K562 (cell line): ENCODE measurements around the gene SLCO6A1. TPM values are rescaled to one million over a fixed set of nuclear protein-coding genes. Genes with fewer than 3 reads are reported as not detected.

Experiments used
- DMBX1 ChIP-seq: fragments of 250-450 bp; sonication (Bioruptor Pico); IDR thresholded peaks from 2 replicates; pipeline ENCODE4 v1.8.0; 2022; ENCODE audit warnings: inconsistent platforms, mild to moderate bottlenecking, moderate library complexity, borderline replicate concordance
- HCFC1 ChIP-seq: IDR thresholded peaks from 2 replicates; pipeline ENCODE4 v1.6.1; 2012; ENCODE audit warnings: low read depth, low read length, improper control_type of control experiment
- MLLT1 ChIP-seq, 2 experiments: fragments of 450-650 bp; IDR thresholded peaks; 2 replicates each; pipeline ENCODE4 v1.6.1; 2016
- NR2C1 ChIP-seq, 2 experiments: fragments of 450-650 bp; IDR thresholded peaks; 2 replicates each; pipeline ENCODE4 v1.6.1; 2017; ENCODE audit warnings: mild to moderate bottlenecking in 2 of 2, antibody characterized with exemption in 1 of 2, inconsistent platforms in 1 of 2, missing compliant biosample characterization in 1 of 2, missing genetic modification characterization in 1 of 2
- RBBP5 ChIP-seq: fragments of 200-600 bp; sonication (generic); IDR thresholded peaks from 2 replicates; pipeline ENCODE4 v1.6.1; 2012; ENCODE audit warnings: borderline replicate concordance, mild to moderate bottlenecking, low read length, control low read depth, inconsistent platforms; ENCODE audit not compliant: insufficient read depth, poor library complexity, severe bottlenecking
- TCFL5 ChIP-seq: fragments of 250-450 bp; sonication (Bioruptor Pico); conservative IDR thresholded peaks from 2 replicates; pipeline ENCODE4 v1.6.1; 2021; ENCODE audit warnings: mild to moderate bottlenecking, moderate library complexity, matching md5 sums
- THAP12 ChIP-seq: fragments of 250-450 bp; sonication (Bioruptor Pico); IDR thresholded peaks from 2 replicates; pipeline ENCODE4 v1.9.0; 2021; ENCODE audit warnings: mild to moderate bottlenecking, inconsistent platforms
- ZNF197 ChIP-seq: fragments of 200-800 bp; sonication (Bioruptor generic); IDR thresholded peaks from 2 replicates; pipeline ENCODE4 v1.6.1; 2016; ENCODE audit warnings: low read depth, missing genetic modification characterization, missing compliant biosample characterization
- ZNF384 ChIP-seq: IDR thresholded peaks from 2 replicates; pipeline ENCODE4 v1.6.1; 2012; ENCODE audit warnings: low read depth, low read length, improper control_type of control experiment
- polyA plus RNA-seq, 8 experiments: library from polyadenylated mRNA; depleted of rRNA in 4 of 8; stranded (reverse) in 5 of 8; unstranded in 3 of 8; fragments of >200 nt; fragmentation: Nextera tagmentation in 2 of 8; fragmentation: Illumina TruSeq in 1 of 8; extraction: Ambion mirVana in 2 of 8; extraction: Trizol in 1 of 8; gene quantifications; 2 replicates each; pipeline versions ENCODE4 v1.2.1 to v1.2.3, GENCODE V29; 2011 to 2014; ENCODE audit warnings: inconsistent platforms in 1 of 8, missing spikeins in 1 of 8
- total RNA-seq, 7 experiments: library from RNA; depleted of rRNA in 6 of 7; stranded (reverse); fragments of >200 nt in 6 of 7; fragmentation: Illumina TruSeq in 2 of 7; extraction: Trizol in 2 of 7; gene quantifications; 2 replicates each; pipeline versions ENCODE4 v1.2.1 to v1.2.3, GENCODE V29; 2011 to 2021; ENCODE audit warnings: low replicate concordance in 1 of 7

SLCO6A1 gene
- total and polyA plus RNA-seq, 9 of the 15 experiments (the other 6 are each of a cell fraction or from before 2014, with no cell fraction given) = 0.04 to 0.20 (median 0.11) TPM; not detected in 6

GRCh38 chr5:102453716-102454115 lies 45.1 kb downstream of the SLCO6A1 start (continued):
- TF ChIP-seq DMBX1 = no peak
- no peak for TF ChIP-seq RBBP5
- TF ChIP-seq HCFC1 = no peak
- no peak for TF ChIP-seq THAP12 (CRISPR knock-in tag)
- no peak for TF ChIP-seq ZNF384
- TF ChIP-seq MLLT1 (IDR thresholded peaks at IDR 0.05) = no peak
- no peak for TF ChIP-seq ZNF197 (CRISPR knock-in tag)
- no peak for TF ChIP-seq NR2C1 (IDR thresholded peaks at IDR 0.05)
- no peak for TF ChIP-seq NR2C1 (tag; IDR thresholded peaks at IDR 0.05)
- no peak for TF ChIP-seq TCFL5 (CRISPR knock-in tag)
